GM12878 (cell line): ENCODE measurements around the gene DOLPP1. TPM values are rescaled to one million over a fixed set of nuclear protein-coding genes. Genes with fewer than 3 reads are reported as not detected.

Experiments used
- ATAC-seq: fragments of 200-7000 bp; cut with Tn5 transposase; 3 replicates; pipeline ENCODE4 v1.9.1; 2020; ENCODE audit warnings: mild to moderate bottlenecking, moderate library complexity
- BruUV-seq: library from RNA; stranded (reverse); fragments of 400-500 nt; replicated peaks from 2 replicates; lab custom pipeline; 2021; lab: Mats Ljungman, UMichigan
- CTCF ChIA-PET: fragments of 300-600 bp; sonication (Branson Sonifier 250); formaldehyde crosslinking; extraction: SDS; loops from one replicate; lab custom pipeline; 2021; ENCODE audit warnings: inconsistent platforms; lab: Yijun Ruan, JAX
- POLR2A ChIA-PET: fragments of 350-600 bp; formaldehyde crosslinking; extraction: SDS; loops from one replicate; lab custom pipeline; 2021; ENCODE audit warnings: inconsistent platforms; lab: Charles Lee
- RAD21 ChIA-PET: fragments of 300-600 bp; sonication (Branson Sonifier 250); formaldehyde crosslinking; loops from one replicate; lab custom pipeline; 2023; ENCODE audit warnings: antibody characterized with exemption; ENCODE audit not compliant: unreplicated experiment; lab: Charles Lee
- SMC1A ChIA-PET: fragments of 300-600 bp; sonication (Branson Sonifier 250); formaldehyde crosslinking; loops from one replicate; lab custom pipeline; 2023; ENCODE audit not compliant: unreplicated experiment, uncharacterized antibody; lab: Charles Lee
- DNase-seq: peaks from one replicate; pipeline ENCODE4 v3.0.0-alpha.2; 2011; ENCODE audit warnings: low read depth, low spot score
- FAIRE-seq: peaks from 3 replicates; lab custom pipeline; 2011; peaks lifted over from hg19 to GRCh38; lab: Jason Lieb, UNC
- H2AFZ ChIP-seq: 2 replicates; pipeline ENCODE4 v1.6.0; 2011; ENCODE audit warnings: low read depth, low read length, control low read depth; ENCODE audit not compliant: control insufficient read depth
- H3K27ac ChIP-seq: 2 replicates; pipeline ENCODE4 v1.5.1; 2011; ENCODE audit warnings: control low read depth; ENCODE audit not compliant: control insufficient read depth, insufficient read depth
- H3K27me3 ChIP-seq, 2 experiments: replicated peaks in 1 of 2; 2 replicates each; pipeline versions ENCODE4 v1.6.0 to v1.6.1; 2011; ENCODE audit warnings: low read length in 1 of 2; ENCODE audit not compliant: control insufficient read depth in 2 of 2, insufficient read depth in 2 of 2
- H3K36me3 ChIP-seq, 2 experiments: 2 replicates each; pipeline ENCODE4 v1.5.1; 2011; ENCODE audit warnings: low read length in 1 of 2; ENCODE audit not compliant: control insufficient read depth in 2 of 2, insufficient read depth in 2 of 2
- H3K4me1 ChIP-seq: 2 replicates; pipeline ENCODE4 v1.6.1; 2011; ENCODE audit warnings: mild to moderate bottlenecking, low read length, moderate library complexity, mixed read lengths; ENCODE audit not compliant: control insufficient read depth, insufficient read depth
- H3K4me2 ChIP-seq: 2 replicates; pipeline ENCODE4 v1.6.0; 2011; ENCODE audit warnings: control low read depth; ENCODE audit not compliant: control insufficient read depth, insufficient read depth
- H3K4me3 ChIP-seq: fragments of 200-600 bp; sonication (generic); 2 replicates; pipeline ENCODE4 v1.5.1; 2016
- H3K79me2 ChIP-seq: 2 replicates; pipeline ENCODE4 v1.6.0; 2011; ENCODE audit warnings: low read length; ENCODE audit not compliant: control insufficient read depth, insufficient read depth
- H3K9ac ChIP-seq: 2 replicates; pipeline ENCODE4 v1.8.0; 2011; ENCODE audit warnings: low read length, control low read depth, mixed read lengths; ENCODE audit not compliant: control insufficient read depth, insufficient read depth
- H3K9me3 ChIP-seq: replicated peaks from 3 replicates; pipeline ENCODE4 v1.5.1; 2011; ENCODE audit warnings: mild to moderate bottlenecking, low read length; ENCODE audit not compliant: control insufficient read depth, insufficient read depth
- H4K20me1 ChIP-seq: 2 replicates; pipeline ENCODE4 v1.6.0; 2011; ENCODE audit not compliant: control insufficient read depth, insufficient read depth
- ATF3 ChIP-seq: IDR thresholded peaks from 2 replicates; pipeline ENCODE4 v1.6.1; 2011; ENCODE audit warnings: low read depth, mild to moderate bottlenecking, low read length, moderate library complexity, borderline replicate concordance; ENCODE audit errors: extremely low read depth
- LARP7 ChIP-seq: fragments of 450-650 bp; IDR thresholded peaks from 2 replicates; pipeline ENCODE4 v1.6.1; 2017; ENCODE audit warnings: mild to moderate bottlenecking
- MEF2B ChIP-seq: fragments of 450-650 bp; IDR thresholded peaks from 2 replicates; pipeline ENCODE4 v1.6.1; 2018; ENCODE audit warnings: mild to moderate bottlenecking, moderate library complexity; ENCODE audit not compliant: partially characterized antibody, poor library complexity, severe bottlenecking
- MYC ChIP-seq: IDR thresholded peaks from 2 replicates; pipeline ENCODE4 v1.6.1; 2011; ENCODE audit warnings: mild to moderate bottlenecking, low read length, moderate library complexity, inconsistent platforms; ENCODE audit not compliant: insufficient read depth, insufficient replicate concordance, insufficient read length, severe bottlenecking
- NFXL1 ChIP-seq: fragments of 450-650 bp; IDR thresholded peaks from 2 replicates; pipeline ENCODE4 v1.6.1; 2017; ENCODE audit warnings: antibody characterized with exemption, mild to moderate bottlenecking, borderline replicate concordance
- NR2C2 ChIP-seq: IDR thresholded peaks from 2 replicates; pipeline ENCODE4 v1.6.1; 2011; ENCODE audit warnings: borderline replicate concordance, low read depth; ENCODE audit not compliant: control insufficient read depth, insufficient read length
- RUNX3 ChIP-seq: IDR thresholded peaks from 2 replicates; pipeline ENCODE4 v1.6.1; 2012; ENCODE audit warnings: low read length, inconsistent platforms
- SRF ChIP-seq, 2 experiments: IDR thresholded peaks; 2 replicates each; pipeline ENCODE4 v1.6.1; 2011; ENCODE audit warnings: low read depth in 2 of 2, low read length in 2 of 2, mild to moderate bottlenecking in 1 of 2, moderate library complexity in 1 of 2
- ZBTB33 ChIP-seq: fragments of 450-650 bp; IDR thresholded peaks from 2 replicates; pipeline ENCODE4 v1.6.1; 2017; ENCODE audit warnings: mild to moderate bottlenecking
- ZNF207 ChIP-seq: fragments of 450-650 bp; IDR thresholded peaks from 2 replicates; pipeline ENCODE4 v1.6.1; 2014; ENCODE audit warnings: antibody characterized with exemption, mild to moderate bottlenecking, borderline replicate concordance
- ZNF592 ChIP-seq: fragments of 450-650 bp; IDR thresholded peaks from 2 replicates; pipeline ENCODE4 v1.6.1; 2017; ENCODE audit warnings: mild to moderate bottlenecking, moderate library complexity
- ZZZ3 ChIP-seq: IDR thresholded peaks from 2 replicates; pipeline ENCODE4 v1.6.1; 2011; ENCODE audit warnings: low read depth; ENCODE audit not compliant: control insufficient read depth, insufficient read length
- WGBS: methylation state at CpG from one replicate; pipeline ENCODE4 v1.1.6; 2016; ENCODE audit warnings: low lambda C conversion rate; ENCODE audit not compliant: insufficient replicate concordance, insufficient coverage; ENCODE audit errors: missing lambda C conversion rate; 5-methylcytosine and 5-hydroxymethylcytosine counted together
- in situ Hi-C: fragments of 300-500 bp; cut with MboI; formaldehyde crosslinking; loops from 9 replicates; pipeline ENCODE4 v1.14.3; 2018; ENCODE audit warnings: mixed read lengths
- intact Hi-C: fragments of 100-400 bp; cut with micrococcal nuclease; formaldehyde crosslinking; loops from one replicate; pipeline ENCODE4 v1.14.2; 2022; ENCODE audit not compliant: unreplicated experiment
- polyA plus RNA-seq, 11 experiments: library from polyadenylated mRNA; depleted of rRNA in 4 of 11; unstranded in 6 of 11; stranded (reverse) in 5 of 11; fragments of >200 nt; fragmentation: Nextera tagmentation in 4 of 11; fragmentation: Illumina TruSeq in 1 of 11; extraction: Ambion mirVana in 4 of 11; extraction: Trizol in 1 of 11; gene quantifications; 1 replicate in 1 of 11; 2 replicates in 10 of 11; pipeline versions ENCODE4 v1.2.1 to v1.2.3, GENCODE V29; 2011 to 2016; ENCODE audit warnings: inconsistent platforms in 2 of 11, missing spikeins in 2 of 11, low read depth in 1 of 11
- total RNA-seq, 4 experiments: library from RNA; depleted of rRNA in 3 of 4; stranded (reverse); fragments of >200 nt in 3 of 4; fragmentation: Illumina TruSeq in 1 of 4; extraction: Trizol in 1 of 4; gene quantifications; 2 replicates each; pipeline versions ENCODE4 v1.2.1 to v1.2.3, GENCODE V29; 2013 to 2021
- TF ChIP-seq, protein P1 (sequence below): fragments of 450-650 bp; conservative IDR thresholded peaks from 2 replicates; pipeline ENCODE4 v1.6.1; 2017; ENCODE audit warnings: mild to moderate bottlenecking, moderate library complexity

DOLPP1 gene
- total and polyA plus RNA-seq, 10 of the 15 experiments (the other 5 are each of a cell fraction or from before 2014, with no cell fraction given), result 0.76 to 19.9 (median 13.4) TPM

DNA sequence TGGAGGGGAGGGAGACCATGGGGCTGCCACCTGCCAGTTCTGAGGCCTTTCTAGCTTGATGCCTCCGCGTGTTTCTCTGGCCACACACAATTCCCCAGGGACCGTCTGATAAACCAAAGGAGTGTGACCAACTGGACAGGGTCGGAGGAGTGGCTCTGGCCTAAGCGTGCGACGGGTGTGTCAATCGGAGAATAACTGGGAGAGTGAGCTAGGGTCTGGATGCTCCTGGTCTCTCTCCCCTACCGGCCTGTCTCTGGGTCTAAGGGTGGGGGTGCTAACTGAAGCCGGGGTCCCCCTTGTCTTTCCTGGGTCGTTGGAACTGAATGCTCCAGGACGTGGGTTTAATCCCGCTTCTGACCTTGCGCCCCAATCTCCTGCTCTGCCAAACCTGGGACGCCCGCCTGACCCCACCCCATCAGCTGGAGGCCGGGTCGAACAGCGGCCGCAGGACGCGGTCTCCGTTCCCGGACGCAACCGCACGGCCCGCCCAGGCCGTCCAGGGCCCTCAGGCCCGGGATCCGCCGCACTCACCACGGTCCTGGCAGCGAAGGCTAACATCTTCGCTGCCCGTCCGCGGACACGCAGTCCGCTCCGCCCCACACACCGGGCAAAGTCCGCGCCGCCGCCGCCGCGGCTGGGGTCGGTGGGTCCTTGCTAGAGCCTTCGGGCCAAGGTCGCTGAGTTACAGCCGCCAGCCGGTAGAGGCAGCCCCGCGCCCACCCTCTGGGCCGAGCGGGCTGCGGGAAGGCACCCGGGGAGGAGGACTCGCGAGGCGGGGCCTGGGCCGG lies 29.2 kb downstream of the DOLPP1 start:
- DNase-seq (no peak), ATAC-seq (no peak), FAIRE-seq (no peak)
- intact Hi-C loops, result loop anchor here (2.0 kb wide), 1 partner anchor 29 kb away; the partner anchor contains the start of gene DOLPP1
- WGBS, result 4% methylated on average over 59 of the region's 64 CpGs
- RAD21 ChIA-PET, result interaction anchor here (2.2 kb wide), 1 partner anchor 15 kb away, joined by 7 read pairs; no protein-coding TSS in a partner anchor
- Histone ChIP-seq H3K27ac (no peak overlapping the region), H3K4me3 (peak overlapping the region; percentile 58), H3K4me2 (peak overlapping the region; percentile 99), H3K9me3 (no peaks in the 10 kb centered on the region; the same call in 2 of the 3 replicates), H3K9ac (peak overlapping the region; percentile 7; the same call in 1 of the 2 replicates), H3K4me1 (peaks cover 7% of the 10 kb centered on the region), H2AFZ (peak overlapping the region; percentile 73), H3K79me2 (peaks cover 20% of the 10 kb centered on the region), H3K36me3 (no peaks in the 10 kb centered on the region), H3K27me3 (no peaks in the 10 kb centered on the region; a peak in 1 of 4 replicates), H4K20me1 (no peaks in the 10 kb centered on the region)
- SMC1A ChIA-PET, result no interaction called here
- BruUV-seq, result no TSS peak
- in situ Hi-C loops, result no loop called here
- CTCF ChIA-PET, result interaction anchor here (1.2 to 3.9 kb wide), 2 partner anchors 30 to 32 kb away, joined by 4 to 19 read pairs; no protein-coding TSS in a partner anchor
- POLR2A ChIA-PET, result interaction anchor here (0.5 to 1.0 kb wide), 2 partner anchors 30 to 485 kb away, joined by 3 to 5 read pairs; no protein-coding TSS in a partner anchor
- TF ChIP-seq MYC (no peak), SRF (IDR thresholded peaks at IDR 0.05; ENCODE audit: low read depth in 2 of 2, low read length in 2 of 2) (no peak), NR2C2 (no peak), LARP7 (peak; percentile 71), RUNX3 (0 out of 2 replicates have a peak, but pooled peaks have one; percentile 3), ATF3 (no peak), ZBTB33 (peak; percentile 67; the same call in 1 of the 2 replicates), ZZZ3 (no peak), NFXL1 (no peak), MEF2B (peak; percentile 74), ZNF207 (no peak), ZNF592 (no peak)
- TF ChIP-seq, protein P1, sequence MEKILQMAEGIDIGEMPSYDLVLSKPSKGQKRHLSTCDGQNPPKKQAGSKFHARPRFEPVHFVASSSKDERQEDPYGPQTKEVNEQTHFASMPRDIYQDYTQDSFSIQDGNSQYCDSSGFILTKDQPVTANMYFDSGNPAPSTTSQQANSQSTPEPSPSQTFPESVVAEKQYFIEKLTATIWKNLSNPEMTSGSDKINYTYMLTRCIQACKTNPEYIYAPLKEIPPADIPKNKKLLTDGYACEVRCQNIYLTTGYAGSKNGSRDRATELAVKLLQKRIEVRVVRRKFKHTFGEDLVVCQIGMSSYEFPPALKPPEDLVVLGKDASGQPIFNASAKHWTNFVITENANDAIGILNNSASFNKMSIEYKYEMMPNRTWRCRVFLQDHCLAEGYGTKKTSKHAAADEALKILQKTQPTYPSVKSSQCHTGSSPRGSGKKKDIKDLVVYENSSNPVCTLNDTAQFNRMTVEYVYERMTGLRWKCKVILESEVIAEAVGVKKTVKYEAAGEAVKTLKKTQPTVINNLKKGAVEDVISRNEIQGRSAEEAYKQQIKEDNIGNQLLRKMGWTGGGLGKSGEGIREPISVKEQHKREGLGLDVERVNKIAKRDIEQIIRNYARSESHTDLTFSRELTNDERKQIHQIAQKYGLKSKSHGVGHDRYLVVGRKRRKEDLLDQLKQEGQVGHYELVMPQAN, result 0 out of 2 replicates have a peak, but pooled peaks have one; percentile 20
